Neuronal stem cell (in vitro differentiated cells): Measurements from ENCODE around the gene PDK3.

Experiments used
- DNase-seq: peaks from one replicate; pipeline ENCODE4 v3.0.0-alpha.2; 2013; ENCODE audit warnings: low spot score
- H2AFZ ChIP-seq: one replicate; pipeline ENCODE4 v1.6.1; 2013; ENCODE audit warnings: mild to moderate bottlenecking, low read length, inconsistent platforms
- H2AK5ac ChIP-seq: 2 replicates; pipeline ENCODE4 v1.6.1; 2013; ENCODE audit warnings: low read depth, mild to moderate bottlenecking, inconsistent platforms, low read length, moderate library complexity, mixed read lengths
- H2BK120ac ChIP-seq: 2 replicates; pipeline ENCODE4 v1.6.1; 2013; ENCODE audit warnings: low read depth, mild to moderate bottlenecking, inconsistent platforms, low read length, moderate library complexity, mixed read lengths
- H2BK12ac ChIP-seq: one replicate; pipeline ENCODE4 v1.6.1; 2013; ENCODE audit warnings: low read length, inconsistent platforms
- H2BK15ac ChIP-seq: 2 replicates; pipeline ENCODE4 v1.6.1; 2013; ENCODE audit warnings: mild to moderate bottlenecking, low read length, inconsistent platforms, mixed read lengths
- H2BK5ac ChIP-seq: one replicate; pipeline ENCODE4 v1.6.1; 2013; ENCODE audit warnings: inconsistent platforms, mild to moderate bottlenecking, low read length, moderate library complexity
- H3K14ac ChIP-seq: one replicate; pipeline ENCODE4 v1.6.1; 2013; ENCODE audit warnings: low read length, inconsistent platforms
- H3K18ac ChIP-seq: 2 replicates; pipeline ENCODE4 v1.6.1; 2013; ENCODE audit warnings: low read length, inconsistent platforms
- H3K23ac ChIP-seq: 2 replicates; pipeline ENCODE4 v1.6.1; 2013; ENCODE audit warnings: low read depth, mild to moderate bottlenecking, mixed read lengths, low read length, inconsistent platforms; ENCODE audit not compliant: poor library complexity
- H3K27ac ChIP-seq: replicated peaks from 3 replicates; pipeline ENCODE4 v1.5.1; 2013; ENCODE audit warnings: low read length, inconsistent platforms
- H3K27me3 ChIP-seq, 3 experiments: 2 replicates each; pipeline ENCODE4 v1.6.1; 2013; ENCODE audit warnings: low read length in 3 of 3, mild to moderate bottlenecking in 2 of 3, inconsistent platforms in 1 of 3, low read depth in 1 of 3, mixed read lengths in 1 of 3, moderate library complexity in 1 of 3; ENCODE audit not compliant: control insufficient read depth in 3 of 3, insufficient read depth in 3 of 3
- H3K36me3 ChIP-seq, 2 donors: replicated peaks in 1 of 2; 2 replicates each; pipeline ENCODE4 v1.6.1; 2013; ENCODE audit warnings: low read length in 2 of 2; ENCODE audit not compliant: control insufficient read depth in 2 of 2, insufficient read depth in 2 of 2
- H3K4ac ChIP-seq: 2 replicates; pipeline ENCODE4 v1.6.1; 2013; ENCODE audit warnings: inconsistent platforms, mild to moderate bottlenecking, low read length, moderate library complexity
- H3K4me1 ChIP-seq, 2 donors: 1 replicate in 1 of 2; 2 replicates in 1 of 2; pipeline ENCODE4 v1.6.1; 2013; ENCODE audit warnings: low read length in 2 of 2, low read depth in 1 of 2; ENCODE audit not compliant: control insufficient read depth in 2 of 2, insufficient read depth in 1 of 2
- H3K4me2 ChIP-seq: one replicate; pipeline ENCODE4 v1.6.1; 2013; ENCODE audit warnings: mild to moderate bottlenecking, low read length, inconsistent platforms; ENCODE audit not compliant: insufficient read depth, poor library complexity, severe bottlenecking
- H3K4me3 ChIP-seq, 2 donors: 2 replicates each; pipeline ENCODE4 v1.5.1; 2013; ENCODE audit warnings: low read length in 2 of 2, mild to moderate bottlenecking in 2 of 2, inconsistent platforms in 1 of 2, moderate library complexity in 1 of 2
- H3K79me1 ChIP-seq: one replicate; pipeline ENCODE4 v1.6.1; 2013; ENCODE audit warnings: low read depth, mild to moderate bottlenecking, inconsistent platforms, low read length, moderate library complexity
- H3K9ac ChIP-seq: one replicate; pipeline ENCODE4 v1.6.1; 2013; ENCODE audit warnings: mild to moderate bottlenecking, low read depth, low read length, inconsistent platforms; ENCODE audit not compliant: poor library complexity
- H3K9me3 ChIP-seq, 2 donors: replicated peaks in 1 of 2; 2 replicates each; pipeline versions ENCODE3 to v1.6.1; 2013; ENCODE audit warnings: low read length in 2 of 2, mild to moderate bottlenecking in 2 of 2, inconsistent platforms in 1 of 2, low read depth in 1 of 2, mixed read lengths in 1 of 2, moderate library complexity in 1 of 2; ENCODE audit not compliant: control insufficient read depth in 2 of 2, insufficient read depth in 1 of 2
- H4K8ac ChIP-seq: one replicate; pipeline ENCODE4 v1.6.1; 2013; ENCODE audit warnings: low read depth, mild to moderate bottlenecking, inconsistent platforms, low read length, moderate library complexity
- H4K91ac ChIP-seq: one replicate; pipeline ENCODE4 v1.6.1; 2013; ENCODE audit warnings: low read length, low read depth, mild to moderate bottlenecking, inconsistent platforms; ENCODE audit not compliant: poor library complexity
- WGBS, 2 donors: extraction: QIAGEN DNeasy Blood & Tissue Kit; methylation state at CpG; one replicate each; pipeline ENCODE4 v1.1.7; 2013; ENCODE audit warnings: missing lambda C conversion rate in 2 of 2, mixed read lengths in 1 of 2; ENCODE audit not compliant: insufficient read length in 2 of 2, insufficient replicate concordance in 1 of 2; ENCODE audit errors: extremely low coverage in 2 of 2; 5-methylcytosine and 5-hydroxymethylcytosine counted together

Gene PDK3

GRCh38 chrX:24478509-24478908, 13.4 kb downstream of the PDK3 start:
- no peaks in the 10 kb centered on the region for H3K27me3 ChIP-seq
- DNase-seq: no peak
- H3K9ac ChIP-seq: no peak overlapping the region
- H2AFZ ChIP-seq: no peak overlapping the region
- H2BK15ac ChIP-seq: no peak overlapping the region
- H3K4me2 ChIP-seq: no peak overlapping the region
- no peak overlapping the region for H3K27ac ChIP-seq
- no peaks in the 10 kb centered on the region for H3K4me1 ChIP-seq
- no peaks in the 10 kb centered on the region for H3K36me3 ChIP-seq
- no peak overlapping the region for H2BK120ac ChIP-seq
- H3K79me1 ChIP-seq: no peaks in the 10 kb centered on the region
- H3K4ac ChIP-seq: no peak overlapping the region
- H2BK5ac ChIP-seq: no peak overlapping the region
- H3K23ac ChIP-seq: no peak overlapping the region
- no peak overlapping the region for H3K18ac ChIP-seq
- H2BK12ac ChIP-seq: no peak overlapping the region
- H2AK5ac ChIP-seq: no peak overlapping the region
- H3K14ac ChIP-seq: no peak overlapping the region
- no CpG with 5 or more reads among the region's 4 CpGs for WGBS, 2 donors
- H3K9me3 ChIP-seq: no peaks in the 10 kb centered on the region
- H3K4me3 ChIP-seq: no peak overlapping the region
- H4K91ac ChIP-seq: no peak overlapping the region
- H4K8ac ChIP-seq: no peak overlapping the region

DNA sequence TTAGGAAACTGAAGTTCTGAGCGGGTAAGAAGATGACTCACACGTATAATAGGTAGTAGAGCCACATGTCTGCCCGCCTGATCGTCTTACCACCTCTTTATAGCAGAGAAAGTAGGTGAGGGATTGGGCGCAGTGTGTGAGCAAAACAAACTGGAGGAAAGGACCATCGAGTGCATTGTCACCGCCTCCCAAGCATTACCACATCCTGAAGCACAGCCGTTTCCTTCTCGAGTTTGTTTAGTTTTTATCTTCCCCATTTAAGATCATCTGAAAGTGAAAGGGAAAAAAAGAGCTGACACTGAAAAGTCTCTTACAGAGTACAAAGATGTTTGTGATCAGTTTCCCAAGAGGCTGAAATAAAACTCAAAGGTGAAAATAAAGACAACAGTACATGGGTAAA, 14.8 kb downstream of the PDK3 start:
- H3K27ac ChIP-seq: no peak overlapping the region
- no peak overlapping the region for H2BK5ac ChIP-seq
- no peak overlapping the region for H2BK12ac ChIP-seq
- H3K4ac ChIP-seq: no peak overlapping the region
- no peak overlapping the region for H2BK15ac ChIP-seq
- H3K4me1 ChIP-seq: no peaks in the 10 kb centered on the region
- H4K8ac ChIP-seq: no peak overlapping the region
- no peak overlapping the region for H3K14ac ChIP-seq
- WGBS, 2 donors: no CpG with 5 or more reads among the region's 9 CpGs
- H3K18ac ChIP-seq: no peak overlapping the region
- H3K36me3 ChIP-seq: no peaks in the 10 kb centered on the region
- H4K91ac ChIP-seq: no peak overlapping the region
- H3K9ac ChIP-seq: no peak overlapping the region
- H3K27me3 ChIP-seq: no peaks in the 10 kb centered on the region
- H2BK120ac ChIP-seq: no peak overlapping the region
- no peaks in the 10 kb centered on the region for H3K9me3 ChIP-seq
- no peak for DNase-seq
- no peak overlapping the region for H2AK5ac ChIP-seq
- no peaks in the 10 kb centered on the region for H3K79me1 ChIP-seq
- no peak overlapping the region for H3K4me3 ChIP-seq
- H3K4me2 ChIP-seq: no peak overlapping the region
- no peak overlapping the region for H3K23ac ChIP-seq
- no peak overlapping the region for H2AFZ ChIP-seq

GRCh38 chrX:24480400-24480865, 15.3 kb downstream of the PDK3 start:
- no peak overlapping the region for H2AK5ac ChIP-seq
- no peaks in the 10 kb centered on the region for H3K27me3 ChIP-seq
- no peak overlapping the region for H2BK5ac ChIP-seq
- no peak overlapping the region for H4K91ac ChIP-seq
- no peaks in the 10 kb centered on the region for H3K36me3 ChIP-seq
- H2AFZ ChIP-seq: no peak overlapping the region
- no peak overlapping the region for H2BK15ac ChIP-seq
- H3K9me3 ChIP-seq: no peaks in the 10 kb centered on the region
- no peak overlapping the region for H3K4me3 ChIP-seq
- no peak overlapping the region for H3K9ac ChIP-seq
- no peak for DNase-seq
- no peak overlapping the region for H2BK12ac ChIP-seq
- no peaks in the 10 kb centered on the region for H3K4me1 ChIP-seq
- H3K23ac ChIP-seq: no peak overlapping the region
- no peak overlapping the region for H3K4ac ChIP-seq
- H2BK120ac ChIP-seq: no peak overlapping the region
- no peak overlapping the region for H4K8ac ChIP-seq
- H3K14ac ChIP-seq: no peak overlapping the region
- H3K79me1 ChIP-seq: no peaks in the 10 kb centered on the region
- H3K4me2 ChIP-seq: no peak overlapping the region
- H3K18ac ChIP-seq: no peak overlapping the region
- no CpG with 5 or more reads among the region's 5 CpGs for WGBS, 2 donors
- no peak overlapping the region for H3K27ac ChIP-seq

DNA sequence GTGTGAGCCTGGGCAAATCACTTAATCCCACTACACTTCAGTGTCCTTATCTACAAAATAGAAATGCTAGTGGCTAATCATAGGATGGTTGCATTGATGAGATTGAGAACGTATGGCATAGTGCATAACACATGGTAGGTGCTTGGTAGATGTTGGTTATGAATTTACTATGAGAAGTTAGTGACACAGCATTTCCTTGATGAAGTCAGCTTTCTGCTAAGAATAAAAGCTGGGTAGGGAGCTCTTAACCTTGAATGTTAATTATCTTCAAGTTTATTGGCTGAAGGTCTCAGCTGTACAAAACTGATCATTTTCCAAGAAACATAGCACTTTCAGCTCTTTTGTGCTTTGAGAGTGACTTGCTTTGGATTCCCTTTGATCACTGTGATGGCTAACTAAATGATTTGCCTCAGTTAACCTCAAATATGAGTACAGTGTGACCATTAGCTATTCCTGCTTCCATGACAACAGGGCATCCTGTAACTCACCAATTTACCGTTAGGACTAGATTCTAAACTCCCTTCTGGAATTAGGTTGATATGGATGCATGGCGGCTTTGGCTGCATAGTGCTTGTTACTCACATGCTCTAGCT, 17.8 kb downstream of the PDK3 start:
- no peak overlapping the region for H2BK120ac ChIP-seq
- H3K18ac ChIP-seq: no peak overlapping the region
- no peak overlapping the region for H3K23ac ChIP-seq
- H3K27ac ChIP-seq: no peak overlapping the region
- no peak overlapping the region for H2AFZ ChIP-seq
- H3K27me3 ChIP-seq: no peaks in the 10 kb centered on the region
- H3K4me1 ChIP-seq: no peaks in the 10 kb centered on the region
- no peaks in the 10 kb centered on the region for H3K36me3 ChIP-seq
- H3K4ac ChIP-seq: no peak overlapping the region
- H4K91ac ChIP-seq: no peak overlapping the region
- H3K14ac ChIP-seq: no peak overlapping the region
- no peaks in the 10 kb centered on the region for H3K79me1 ChIP-seq
- WGBS, 2 donors: no CpG with 5 or more reads among the region's 3 CpGs
- no peak for DNase-seq
- no peak overlapping the region for H2BK5ac ChIP-seq
- H2BK15ac ChIP-seq: no peak overlapping the region
- no peaks in the 10 kb centered on the region for H3K9me3 ChIP-seq
- H2AK5ac ChIP-seq: no peak overlapping the region
- no peak overlapping the region for H3K4me3 ChIP-seq
- H3K9ac ChIP-seq: no peak overlapping the region
- no peak overlapping the region for H4K8ac ChIP-seq
- H2BK12ac ChIP-seq: no peak overlapping the region
- H3K4me2 ChIP-seq: no peak overlapping the region
